IMR-90 (cell line): ENCODE measurements around the gene TGFBR2. TPM values are rescaled to one million over a fixed set of nuclear protein-coding genes. Genes with fewer than 3 reads are reported as not detected.

Experiments
- ATAC-seq: fragments of 200-7000 bp; cut with Tn5 transposase; 2 replicates; pipeline ENCODE4 v1.9.1; 2020; ENCODE audit warnings: low read depth, mild to moderate bottlenecking, moderate library complexity
- BruUV-seq: library from RNA; stranded (reverse); fragments of 400-500 nt; replicated peaks from 2 replicates; lab custom pipeline; 2021; lab: Mats Ljungman, UMichigan
- CTCF ChIA-PET: fragments of 300-600 bp; formaldehyde crosslinking; extraction: SDS; loops from one replicate; lab custom pipeline; 2021; ENCODE audit warnings: antibody characterized with exemption; lab: Yijun Ruan, JAX
- POLR2A ChIA-PET: fragments of 300-600 bp; sonication (Branson Sonifier 250); formaldehyde crosslinking; loops from one replicate; lab custom pipeline; 2022; ENCODE audit warnings: antibody characterized with exemption; ENCODE audit not compliant: unreplicated experiment; lab: Charles Lee
- DNase-seq: peaks from one replicate; pipeline ENCODE4 v3.0.0; 2013
- H2AFZ ChIP-seq: replicated peaks from 2 replicates; pipeline ENCODE3; 2013; ENCODE audit warnings: low read length, mild to moderate bottlenecking; ENCODE audit not compliant: poor library complexity
- H2AK5ac ChIP-seq: 2 replicates; pipeline ENCODE4 v1.6.1; 2013; ENCODE audit warnings: low read depth, low read length, inconsistent platforms
- H2AK9ac ChIP-seq: replicated peaks from 2 replicates; pipeline ENCODE3; 2013; ENCODE audit warnings: mild to moderate bottlenecking, low read depth, low read length, moderate library complexity; ENCODE audit not compliant: poor library complexity
- H2BK120ac ChIP-seq: 2 replicates; pipeline ENCODE4 v1.6.1; 2013; ENCODE audit warnings: low read depth, low read length, inconsistent platforms
- H2BK15ac ChIP-seq: 3 replicates; pipeline ENCODE4 v1.6.1; 2013; ENCODE audit warnings: low read depth, low read length, inconsistent platforms
- H2BK20ac ChIP-seq: 2 replicates; pipeline ENCODE4 v1.6.1; 2013; ENCODE audit warnings: low read depth, mild to moderate bottlenecking, inconsistent platforms, low read length, moderate library complexity
- H2BK5ac ChIP-seq: 2 replicates; pipeline ENCODE4 v1.6.1; 2013; ENCODE audit warnings: mild to moderate bottlenecking, low read depth, low read length, inconsistent platforms; ENCODE audit not compliant: poor library complexity, severe bottlenecking
- H3K14ac ChIP-seq: replicated peaks from 2 replicates; pipeline ENCODE4 v1.6.1; 2013; ENCODE audit warnings: low read depth, low read length, inconsistent platforms
- H3K18ac ChIP-seq: 2 replicates; pipeline ENCODE4 v1.6.1; 2013; ENCODE audit warnings: low read depth, low read length, control low read depth
- H3K23ac ChIP-seq: 2 replicates; pipeline ENCODE4 v1.6.1; 2013; ENCODE audit warnings: low read depth, low read length, inconsistent platforms
- H3K27ac ChIP-seq: 2 replicates; pipeline ENCODE4 v1.5.1; 2013; ENCODE audit warnings: mild to moderate bottlenecking, control low read depth, low read length; ENCODE audit not compliant: insufficient read depth
- H3K27me3 ChIP-seq: 2 replicates; pipeline ENCODE4 v1.6.1; 2013; ENCODE audit warnings: low read length; ENCODE audit not compliant: control insufficient read depth, insufficient read depth
- H3K36me3 ChIP-seq: 2 replicates; pipeline ENCODE4 v1.6.1; 2013; ENCODE audit warnings: low read length, mixed read lengths; ENCODE audit not compliant: control insufficient read depth, insufficient read depth
- H3K4ac ChIP-seq: 2 replicates; pipeline ENCODE4 v1.6.1; 2013; ENCODE audit warnings: low read depth, low read length, inconsistent platforms
- H3K4me1 ChIP-seq: 2 replicates; pipeline ENCODE4 v1.6.1; 2013; ENCODE audit warnings: low read length, mixed read lengths; ENCODE audit not compliant: control insufficient read depth, insufficient read depth
- H3K4me2 ChIP-seq: 2 replicates; pipeline ENCODE4 v1.6.1; 2013; ENCODE audit warnings: low read depth, mild to moderate bottlenecking, control low read depth, low read length, moderate library complexity
- H3K4me3 ChIP-seq: 2 replicates; pipeline ENCODE4 v1.5.1; 2013; ENCODE audit warnings: low read depth, mild to moderate bottlenecking, control low read depth, low read length, moderate library complexity; ENCODE audit not compliant: insufficient read depth
- H3K56ac ChIP-seq: 2 replicates; pipeline ENCODE4 v1.6.1; 2013; ENCODE audit warnings: low read length, inconsistent platforms; ENCODE audit not compliant: insufficient read depth; ENCODE audit errors: extremely low read depth
- H3K79me1 ChIP-seq, 2 experiments: 2 replicates each; pipeline ENCODE4 v1.6.1; 2013; ENCODE audit warnings: low read length in 2 of 2, inconsistent platforms in 1 of 2, low read depth in 1 of 2
- H3K9ac ChIP-seq: 2 replicates; pipeline ENCODE4 v1.6.1; 2013; ENCODE audit warnings: low read depth, low read length, control low read depth
- H3K9me1 ChIP-seq: 2 replicates; pipeline ENCODE4 v1.6.1; 2013; ENCODE audit warnings: low read length, inconsistent platforms; ENCODE audit not compliant: insufficient read depth
- H3K9me3 ChIP-seq: 2 replicates; pipeline ENCODE4 v1.6.1; 2013; ENCODE audit warnings: low read length; ENCODE audit not compliant: control insufficient read depth, insufficient read depth
- H4K20me1 ChIP-seq: 2 replicates; pipeline ENCODE4 v1.6.1; 2013; ENCODE audit warnings: low read length, inconsistent platforms; ENCODE audit not compliant: insufficient read depth
- H4K5ac ChIP-seq: 2 replicates; pipeline ENCODE4 v1.6.1; 2013; ENCODE audit warnings: mild to moderate bottlenecking, low read depth, low read length, control low read depth
- H4K8ac ChIP-seq, 2 experiments: 2 replicates each; pipeline ENCODE4 v1.6.1; 2013; ENCODE audit warnings: low read depth in 2 of 2, low read length in 2 of 2, control low read depth in 1 of 2, inconsistent platforms in 1 of 2
- H4K91ac ChIP-seq: 2 replicates; pipeline ENCODE4 v1.6.1; 2013; ENCODE audit warnings: low read depth, low read length, inconsistent platforms; ENCODE audit not compliant: insufficient read depth
- BHLHE40 ChIP-seq: fragments of 150-350 bp; IDR thresholded peaks from 2 replicates; pipeline ENCODE4 v1.6.1; 2016; ENCODE audit warnings: mild to moderate bottlenecking, low read depth, low read length
- CEBPB ChIP-seq: IDR thresholded peaks from 2 replicates; pipeline ENCODE4 v1.6.1; 2012; ENCODE audit warnings: low read depth, low read length, improper control_type of control experiment
- CHD1 ChIP-seq: IDR thresholded peaks from 2 replicates; pipeline ENCODE4 v1.6.1; 2012; ENCODE audit warnings: low read depth, low read length, improper control_type of control experiment
- MAFK ChIP-seq: IDR thresholded peaks from 2 replicates; pipeline ENCODE4 v1.6.1; 2012; ENCODE audit warnings: low read depth, low read length, improper control_type of control experiment
- MAZ ChIP-seq: IDR thresholded peaks from 2 replicates; pipeline ENCODE4 v1.6.1; 2012; ENCODE audit warnings: low read depth, mild to moderate bottlenecking, low read length, improper control_type of control experiment, moderate library complexity, borderline replicate concordance
- MXI1 ChIP-seq: IDR thresholded peaks from 2 replicates; pipeline ENCODE4 v1.6.1; 2012; ENCODE audit warnings: low read depth, mild to moderate bottlenecking, low read length, moderate library complexity, borderline replicate concordance
- NFE2L2 ChIP-seq: fragments of 150-350 bp; IDR thresholded peaks from 2 replicates; pipeline ENCODE4 v1.6.1; 2016; ENCODE audit warnings: low read depth, mild to moderate bottlenecking, low read length
- POLR2A ChIP-seq: IDR thresholded peaks from 2 replicates; pipeline ENCODE4 v1.6.1; 2012; ENCODE audit warnings: mild to moderate bottlenecking, low read depth, low read length
- RAD21 ChIP-seq: IDR thresholded peaks from 2 replicates; pipeline ENCODE4 v1.6.1; 2012; ENCODE audit warnings: low read length, improper control_type of control experiment
- RFX5 ChIP-seq: IDR thresholded peaks from 2 replicates; pipeline ENCODE4 v1.8.0; 2012; ENCODE audit warnings: low read depth, mild to moderate bottlenecking, low read length, moderate library complexity
- SMC3 ChIP-seq: fragments of 150-350 bp; IDR thresholded peaks from 2 replicates; pipeline ENCODE4 v1.6.1; 2016; ENCODE audit warnings: low read depth, mild to moderate bottlenecking, antibody characterized with exemption, low read length, moderate library complexity
- USF2 ChIP-seq: fragments of 150-350 bp; IDR thresholded peaks from 2 replicates; pipeline ENCODE4 v1.6.1; 2017; ENCODE audit warnings: mild to moderate bottlenecking, antibody characterized with exemption, low read length, low read depth
- WGBS, 2 experiments: methylation state at CpG; one replicate each; pipeline versions ENCODE4 v1.1.5 to v1.1.7; 2013; ENCODE audit warnings: missing lambda C conversion rate in 2 of 2; ENCODE audit not compliant: insufficient read length in 1 of 2; ENCODE audit errors: extremely low coverage in 2 of 2; 5-methylcytosine and 5-hydroxymethylcytosine counted together
- dilution Hi-C: fragments of 300-500 bp; cut with HindIII; formaldehyde crosslinking; loops from one replicate; pipeline ENCODE4 v1.14.3; 2018; ENCODE audit warnings: low sequenced_read_pairs; ENCODE audit not compliant: unreplicated experiment
- in situ Hi-C: fragments of 300-500 bp; cut with MboI; formaldehyde crosslinking; loops from 3 replicates; pipeline ENCODE4 v1.14.3; 2019; ENCODE audit warnings: low sequenced_read_pairs, inconsistent platforms, mixed read lengths
- intact Hi-C: fragments of 100-400 bp; cut with micrococcal nuclease; formaldehyde crosslinking; loops from 2 replicates; pipeline ENCODE4 v1.10.0; 2022
- polyA plus RNA-seq, 3 experiments: library from polyadenylated mRNA; depleted of rRNA; stranded (reverse); fragments of >200 nt; gene quantifications; 2 replicates each; pipeline ENCODE4 v1.2.3, GENCODE V29; 2012; ENCODE audit warnings: low replicate concordance in 1 of 3
- total RNA-seq: library from RNA; depleted of rRNA; stranded (reverse); fragments of >200 nt; gene quantifications from 2 replicates; pipeline ENCODE4 v1.2.3, GENCODE V29; 2012
- TF ChIP-seq, protein P1 (sequence below): fragments of 150-350 bp; IDR thresholded peaks from 2 replicates; pipeline ENCODE4 v1.6.1; 2016; ENCODE audit warnings: low read depth, mild to moderate bottlenecking, low read length, moderate library complexity, borderline replicate concordance

The TGFBR2 gene
- total and polyA plus RNA-seq, 2 of the 4 experiments (the other 2 are of a cell fraction): 63.7 to 87.5 TPM

- Histone ChIP-seq H3K36me3 (peaks cover 36% of the 10 kb centered on the region), H2BK120ac (no peak overlapping the region), H3K23ac (no peak overlapping the region), H2AK9ac (no peak overlapping the region), H3K79me1 (peaks cover 26 to 65% of the 10 kb centered on the region in 2 experiments), H3K9me3 (no peaks in the 10 kb centered on the region), H4K8ac (no peak overlapping the region), H2BK5ac (no peak overlapping the region), H3K18ac (no peak overlapping the region), H3K4ac (no peak overlapping the region), H4K91ac (no peak overlapping the region), H3K27me3 (no peaks in the 10 kb centered on the region), H2AFZ (no peak overlapping the region), H2BK20ac (no peak overlapping the region), H3K27ac (no peak overlapping the region), H3K4me3 (no peak overlapping the region), H2BK15ac (no peak overlapping the region), H2AK5ac (no peak overlapping the region), H3K9ac (no peak overlapping the region), H4K20me1 (no peaks in the 10 kb centered on the region), H3K56ac (no peak overlapping the region), H3K4me1 (peaks cover 16% of the 10 kb centered on the region), H3K9me1 (peaks cover 12% of the 10 kb centered on the region), H3K14ac (no peak overlapping the region), H3K4me2 (no peak overlapping the region), H4K5ac (no peak overlapping the region)
- no TSS peak for BruUV-seq
- ChIA-PET CTCF (no interaction called here), POLR2A (no interaction called here)
- DNase-seq (no peak), ATAC-seq (no peak)
- TF ChIP-seq MXI1: no peak
- TF ChIP-seq CEBPB: no peak
- TF ChIP-seq SMC3: no peak
- no peak for TF ChIP-seq RFX5
- no peak for TF ChIP-seq MAZ
- TF ChIP-seq USF2: no peak
- TF ChIP-seq POLR2A: no peak
- TF ChIP-seq, protein P1, sequence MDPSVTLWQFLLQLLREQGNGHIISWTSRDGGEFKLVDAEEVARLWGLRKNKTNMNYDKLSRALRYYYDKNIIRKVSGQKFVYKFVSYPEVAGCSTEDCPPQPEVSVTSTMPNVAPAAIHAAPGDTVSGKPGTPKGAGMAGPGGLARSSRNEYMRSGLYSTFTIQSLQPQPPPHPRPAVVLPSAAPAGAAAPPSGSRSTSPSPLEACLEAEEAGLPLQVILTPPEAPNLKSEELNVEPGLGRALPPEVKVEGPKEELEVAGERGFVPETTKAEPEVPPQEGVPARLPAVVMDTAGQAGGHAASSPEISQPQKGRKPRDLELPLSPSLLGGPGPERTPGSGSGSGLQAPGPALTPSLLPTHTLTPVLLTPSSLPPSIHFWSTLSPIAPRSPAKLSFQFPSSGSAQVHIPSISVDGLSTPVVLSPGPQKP: no peak
- TF ChIP-seq MAFK: no peak
- TF ChIP-seq NFE2L2: no peak
- no peak for TF ChIP-seq RAD21
- TF ChIP-seq CHD1: no peak
- TF ChIP-seq BHLHE40: no peak
- 76% methylated on average over 2 of the region's 8 CpGs; no CpG with 5 or more reads in 1 of the 2 experiments for WGBS, 2 experiments
- dilution Hi-C loops (no loop called here), intact Hi-C loops (no loop called here), in situ Hi-C loops (no loop called here)
These were observed 70.9 kb downstream of the TGFBR2 start for GRCh38 chr3:30677347-30677685.
